ENCODE measurements around the gene PSTPIP2. TPM values are rescaled to one million over a fixed set of nuclear protein-coding genes. Genes with fewer than 3 reads are reported as not detected.

The PSTPIP2 gene
- total RNA-seq, 2 donors from 2014 or later: 1.6 to 4.4 TPM

- 81 to 92% methylated on average over 5 of the region's 5 CpGs for WGBS, 2 donors
- Histone ChIP-seq H3K4me3 (no peak overlapping the region), H3K4me1 (no peaks in the 10 kb centered on the region), H3K36me3 (replicated peaks in 1 of 2; ENCODE audit: insufficient read depth in 1 of 2, low read depth in 2 of 2) (no peaks in the 10 kb centered on the region), H3K27me3 (no peaks in the 10 kb centered on the region), H3K9me3 (no peaks in the 10 kb centered on the region), H3K27ac (peak overlapping the region in 1 of 4 donors; percentile 48)
- intact Hi-C loops (cut with DNase I): no loop called here
- DNase-seq (no peak), ATAC-seq (no peak)
- TF ChIP-seq CTCF (IDR thresholded peaks at IDR 0.05): no peak
Measured at GRCh38 chr18:46009125-46009840, 62.8 kb downstream of the PSTPIP2 start.

GRCh38 chr18:46008531-46008930 lies 63.5 kb downstream of the PSTPIP2 start:
- Histone ChIP-seq H3K4me3 (no peak overlapping the region), H3K36me3 (replicated peaks in 1 of 2; ENCODE audit: insufficient read depth in 1 of 2, low read depth in 2 of 2) (no peaks in the 10 kb centered on the region), H3K27ac (peak overlapping the region in 1 of 4 donors; percentile 1), H3K27me3 (no peaks in the 10 kb centered on the region), H3K9me3 (no peaks in the 10 kb centered on the region), H3K4me1 (no peaks in the 10 kb centered on the region)
- no peak for DNase-seq
- intact Hi-C loops (cut with DNase I): no loop called here
- TF ChIP-seq CTCF (IDR thresholded peaks at IDR 0.05): no peak
- no peak for TF ChIP-seq POLR2A (IDR thresholded peaks at IDR 0.05)
- WGBS, 2 donors: 89 to 95% methylated on average over 7 to 8 of the region's 8 CpGs
- no peak for ATAC-seq

- no peak for ATAC-seq
Measured at GRCh38 chr18:46007165-46007564, 64.9 kb downstream of the PSTPIP2 start.

GRCh38 chr18:46002934-46003333 lies 69.1 kb downstream of the PSTPIP2 start:
- Histone ChIP-seq H3K4me3 (no peak overlapping the region), H3K36me3 (replicated peaks in 1 of 2; ENCODE audit: insufficient read depth in 1 of 2, low read depth in 2 of 2) (no peaks in the 10 kb centered on the region), H3K27ac (no peak overlapping the region), H3K27me3 (no peaks in the 10 kb centered on the region), H3K9me3 (no peaks in the 10 kb centered on the region), H3K4me1 (no peaks in the 10 kb centered on the region)
- intact Hi-C loops (cut with DNase I): no loop called here
- DNase-seq (no peak), ATAC-seq (no peak)
- 100% methylated on average over 1 of the region's 1 CpG for WGBS, 2 donors
- TF ChIP-seq POLR2A (IDR thresholded peaks at IDR 0.05) (no peak), CTCF (IDR thresholded peaks at IDR 0.05) (no peak)

More at GRCh38 chr18:46007165-46007564, 64.9 kb downstream of the PSTPIP2 start:
- Histone ChIP-seq H3K4me1 (no peaks in the 10 kb centered on the region), H3K9me3 (no peaks in the 10 kb centered on the region), H3K4me3 (no peak overlapping the region), H3K27ac (no peak overlapping the region), H3K27me3 (no peaks in the 10 kb centered on the region), H3K36me3 (replicated peaks in 1 of 2; ENCODE audit: insufficient read depth in 1 of 2, low read depth in 2 of 2) (no peaks in the 10 kb centered on the region)
- intact Hi-C loops (cut with DNase I): no loop called here
- DNase-seq: no peak
- TF ChIP-seq POLR2A (IDR thresholded peaks at IDR 0.05): no peak
- 82 to 92% methylated on average over 5 of the region's 5 CpGs for WGBS, 2 donors

GRCh38 chr18:46001892-46002291 lies 70.2 kb downstream of the PSTPIP2 start:
- no peak overlapping the region for H3K27ac ChIP-seq
- H3K36me3 ChIP-seq (replicated peaks in 1 of 2; ENCODE audit: insufficient read depth in 1 of 2, low read depth in 2 of 2): no peaks in the 10 kb centered on the region
- ATAC-seq (no peak), DNase-seq (no peak)
- H3K4me1 ChIP-seq: no peaks in the 10 kb centered on the region
- intact Hi-C loops (cut with DNase I): no loop called here
- H3K4me3 ChIP-seq: no peak overlapping the region
- 79 to 91% methylated on average over 2 of the region's 2 CpGs for WGBS, 2 donors
- H3K9me3 ChIP-seq: no peaks in the 10 kb centered on the region
- TF ChIP-seq POLR2A (IDR thresholded peaks at IDR 0.05) (no peak), CTCF (IDR thresholded peaks at IDR 0.05) (no peak)
- no peaks in the 10 kb centered on the region for H3K27me3 ChIP-seq
